Upper lobe of left lung (tissue), 6 donors: ENCODE data around the gene CD82. TPM values are rescaled to one million over a fixed set of nuclear protein-coding genes. Genes with fewer than 3 reads are reported as not detected.

Source experiments
- ATAC-seq, 2 donors: fragments of 200-7000 bp; cut with Tn5 transposase; one replicate each; pipeline ENCODE4 v1.9.1; 2022; ENCODE audit warnings: mild to moderate bottlenecking in 2 of 2, moderate library complexity in 2 of 2; ENCODE audit not compliant: low FRiP score in 2 of 2
- DNase-seq, 2 donors: peaks; one replicate each; pipeline ENCODE4 v3.0.0-alpha.2; 2019 to 2020
- H3K27ac ChIP-seq, 4 donors: fragments of 200-600 bp; sonication (generic); one replicate each; pipeline ENCODE4 v1.5.1; 2016 to 2019
- H3K27me3 ChIP-seq, 4 donors: fragments of 200-600 bp; sonication (generic); one replicate each; pipeline ENCODE4 v1.5.1; 2017 to 2019
- H3K36me3 ChIP-seq, 4 donors: fragments of 200-600 bp; sonication (generic); one replicate each; pipeline ENCODE4 v1.5.1; 2016 to 2019
- H3K4me1 ChIP-seq, 4 donors: fragments of 200-600 bp; sonication (generic); one replicate each; pipeline ENCODE4 v1.5.1; 2018 to 2019
- H3K4me3 ChIP-seq, 4 donors: fragments of 200-600 bp; sonication (generic); one replicate each; pipeline ENCODE4 v1.5.1; 2017 to 2019; ENCODE audit warnings: mild to moderate bottlenecking in 2 of 4, moderate library complexity in 1 of 4
- H3K9me3 ChIP-seq, 4 donors: fragments of 200-600 bp; sonication (generic); one replicate each; pipeline ENCODE4 v1.5.1; 2018 to 2019
- CTCF ChIP-seq, 6 experiments: fragments of 450-650 bp in 4 of 6; fragments of 200-600 bp in 2 of 6; sonication (generic) in 2 of 6; IDR thresholded peaks; one replicate each; pipeline ENCODE4 v1.5.1; 2016 to 2019; ENCODE audit warnings: antibody characterized with exemption in 6 of 6
- EP300 ChIP-seq, 4 donors: sonication (generic); formaldehyde crosslinking; IDR thresholded peaks; one replicate each; pipeline ENCODE4 v1.5.1; 2017; ENCODE audit warnings: antibody characterized with exemption in 4 of 4, control low read depth in 2 of 4
- POLR2A ChIP-seq, 4 donors: fragments of 450-650 bp; IDR thresholded peaks; one replicate each; pipeline ENCODE4 v1.5.1; 2016 to 2017; ENCODE audit warnings: antibody characterized with exemption in 4 of 4, mild to moderate bottlenecking in 2 of 4
- POLR2AphosphoS5 ChIP-seq, 2 donors: sonication (generic); formaldehyde crosslinking; IDR thresholded peaks; one replicate each; pipeline ENCODE4 v1.5.1; 2017; ENCODE audit warnings: antibody characterized with exemption in 2 of 2
- WGBS, 2 donors: methylation state at CpG; one replicate each; pipeline ENCODE4 v1.1.5; 2017 to 2018; 5-methylcytosine and 5-hydroxymethylcytosine counted together
- total RNA-seq, 6 donors: library from RNA; depleted of rRNA in 4 of 6; stranded (reverse); fragments of >200 nt in 4 of 6; gene quantifications; one replicate each; pipeline versions ENCODE4 v1.1.0 to v1.2.1, GENCODE V29; 2016 to 2021
- donor health status: DM: no; HTN: no; CAD: no; lungs with moderate emphysema.
- donor health status: DM: no; HTN: yes; CAD: no; lungs with severe emphysema.

The CD82 gene
- total RNA-seq, 6 donors from 2014 or later = 29.8 to 148 (median 69.9) TPM

GRCh38 chr11:44564670-44565210 lies 723 bp upstream of the CD82 start:
- H3K27me3 ChIP-seq = no peaks in the 10 kb centered on the region
- ATAC-seq = peak; percentile 69 to 80
- peak overlapping the region; percentile 95 to 97 (median 96) for H3K27ac ChIP-seq
- 3 to 18% methylated on average over 5 to 22 of the region's 22 CpGs for WGBS, 2 donors
- H3K9me3 ChIP-seq = no peaks in the 10 kb centered on the region
- TF ChIP-seq POLR2AphosphoS5 (IDR thresholded peaks at IDR 0.05) = peak; percentile 68 to 72
- TF ChIP-seq EP300 (IDR thresholded peaks at IDR 0.05) = no peak
- TF ChIP-seq POLR2A (IDR thresholded peaks at IDR 0.05) = peak in 2 of 4 donors; percentile 67
- peak in 1 of 6 experiments; percentile 4 for TF ChIP-seq CTCF (IDR thresholded peaks at IDR 0.05)
- H3K4me1 ChIP-seq = peaks cover 48 to 61% (median 54%) of the 10 kb centered on the region in 4 donors
- peak overlapping the region in 3 of 4 donors; percentile 68 to 80 (median 75) for H3K4me3 ChIP-seq
- H3K36me3 ChIP-seq = no peaks in the 10 kb centered on the region
- peak in 1 of 2 donors; percentile 90 for DNase-seq

GRCh38 chr11:44565953-44566949 lies 788 bp downstream of the CD82 start:
- H3K27ac ChIP-seq = peak overlapping the region; percentile 82 to 96 (median 92)
- H3K9me3 ChIP-seq = no peaks in the 10 kb centered on the region
- no peaks in the 10 kb centered on the region for H3K27me3 ChIP-seq
- H3K4me1 ChIP-seq = peaks cover 63 to 73% (median 68%) of the 10 kb centered on the region in 4 donors
- peak overlapping the region; percentile 68 to 80 (median 72) for H3K4me3 ChIP-seq
- WGBS, 2 donors = 20 to 22% methylated on average over 14 to 17 of the region's 17 CpGs
- ATAC-seq (no peak), DNase-seq (peak in 1 of 2 donors; percentile 42)
- H3K36me3 ChIP-seq = peaks cover 0 to 6% (median 0%) of the 10 kb centered on the region in 4 donors
- TF ChIP-seq EP300 (IDR thresholded peaks at IDR 0.05) = no peak
- no peak for TF ChIP-seq POLR2A (IDR thresholded peaks at IDR 0.05)
- TF ChIP-seq POLR2AphosphoS5 (IDR thresholded peaks at IDR 0.05) = no peak
- no peak for TF ChIP-seq CTCF (IDR thresholded peaks at IDR 0.05)

GRCh38 chr11:44566952-44567875 lies 1.8 kb downstream of the CD82 start:
- Histone ChIP-seq H3K27me3 (no peaks in the 10 kb centered on the region), H3K4me1 (peaks cover 71 to 83% (median 72%) of the 10 kb centered on the region in 4 donors), H3K27ac (peak overlapping the region; percentile 82 to 96 (median 92)), H3K4me3 (peak overlapping the region in 3 of 4 donors; percentile 68 to 80 (median 75)), H3K9me3 (no peaks in the 10 kb centered on the region), H3K36me3 (peaks cover 0 to 6% (median 0%) of the 10 kb centered on the region in 4 donors)
- DNase-seq (no peak), ATAC-seq (no peak)
- TF ChIP-seq EP300 (IDR thresholded peaks at IDR 0.05) = no peak
- TF ChIP-seq CTCF (IDR thresholded peaks at IDR 0.05) = no peak
- no peak for TF ChIP-seq POLR2A (IDR thresholded peaks at IDR 0.05)
- no peak for TF ChIP-seq POLR2AphosphoS5 (IDR thresholded peaks at IDR 0.05)
- 72 to 73% methylated on average over 11 of the region's 11 CpGs for WGBS, 2 donors

- WGBS, 2 donors = 81 to 86% methylated on average over 4 of the region's 4 CpGs
- ATAC-seq (no peak), DNase-seq (no peak)
- no peaks in the 10 kb centered on the region for H3K27me3 ChIP-seq
- H3K9me3 ChIP-seq = no peaks in the 10 kb centered on the region
- H3K4me3 ChIP-seq = peak overlapping the region in 2 of 4 donors; percentile 75 to 80
- peak overlapping the region; percentile 82 to 96 (median 92) for H3K27ac ChIP-seq
- no peak for TF ChIP-seq CTCF (IDR thresholded peaks at IDR 0.05)
- TF ChIP-seq POLR2AphosphoS5 (IDR thresholded peaks at IDR 0.05) = no peak
- no peak for TF ChIP-seq EP300 (IDR thresholded peaks at IDR 0.05)
- TF ChIP-seq POLR2A (IDR thresholded peaks at IDR 0.05) = no peak
- H3K4me1 ChIP-seq = peaks cover 73 to 89% (median 76%) of the 10 kb centered on the region in 4 donors
- peaks cover 0 to 6% (median 0%) of the 10 kb centered on the region in 4 donors for H3K36me3 ChIP-seq
These were observed 2.4 kb downstream of the CD82 start for GRCh38 chr11:44567876-44568256.
